Endothelial cell of umbilical vein (primary cell): ENCODE measurements around the gene CERS6. TPM values are rescaled to one million over a fixed set of nuclear protein-coding genes. Genes with fewer than 3 reads are reported as not detected.

Experiments used
- BruUV-seq: library from RNA; stranded (reverse); fragments of 400-500 nt; replicated peaks from 2 replicates; lab custom pipeline; 2021; lab: Mats Ljungman, UMichigan
- CTCF ChIA-PET: fragments of 300-600, 350-600 bp; sonication (Branson Sonifier 250); formaldehyde crosslinking; loops from one replicate; lab custom pipeline; 2021; ENCODE audit warnings: antibody characterized with exemption, inconsistent platforms; lab: Charles Lee
- POLR2A ChIA-PET: fragments of 300-600, 350-600 bp; sonication (Branson Sonifier 250); formaldehyde crosslinking; loops from one replicate; lab custom pipeline; 2021; ENCODE audit warnings: antibody characterized with exemption, inconsistent platforms; lab: Charles Lee
- DNase-seq: peaks from one replicate; pipeline ENCODE4 v3.0.0-alpha.2; 2011; ENCODE audit warnings: low read depth, low spot score
- FAIRE-seq: peaks from 2 replicates; lab custom pipeline; 2011; peaks lifted over from hg19 to GRCh38; lab: Jason Lieb, UNC
- H2AFZ ChIP-seq: 2 replicates; pipeline ENCODE4 v1.6.0; 2012; ENCODE audit warnings: low read depth, low read length, control low read depth, inconsistent platforms
- H3K27ac ChIP-seq: 2 replicates; pipeline ENCODE4 v1.5.1; 2011; ENCODE audit warnings: low read depth, mild to moderate bottlenecking, control low read depth, low read length, moderate library complexity; ENCODE audit not compliant: insufficient read depth
- H3K27me3 ChIP-seq, 2 experiments: 2 replicates each; pipeline versions ENCODE4 v1.6.0 to v1.6.1; 2011; ENCODE audit warnings: low read length in 2 of 2, mixed read lengths in 1 of 2; ENCODE audit not compliant: control insufficient read depth in 2 of 2, insufficient read depth in 2 of 2
- H3K36me3 ChIP-seq, 2 experiments: 2 replicates in 1 of 2; 3 replicates in 1 of 2; pipeline ENCODE4 v1.5.1; 2011; ENCODE audit warnings: low read length in 2 of 2, mild to moderate bottlenecking in 1 of 2, moderate library complexity in 1 of 2; ENCODE audit not compliant: control insufficient read depth in 2 of 2, insufficient read depth in 2 of 2; ENCODE audit errors: extremely low read depth in 1 of 2
- H3K4me1 ChIP-seq: 3 replicates; pipeline ENCODE4 v1.5.1; 2011; ENCODE audit warnings: mild to moderate bottlenecking, low read length; ENCODE audit not compliant: control insufficient read depth, insufficient read depth; ENCODE audit errors: extremely low read depth
- H3K4me2 ChIP-seq: 2 replicates; pipeline ENCODE4 v1.6.1; 2011; ENCODE audit warnings: low read length, control low read depth, mixed read lengths; ENCODE audit not compliant: insufficient read depth
- H3K4me3 ChIP-seq, 3 experiments: fragments of 200-600 bp in 1 of 3; sonication (generic), shearing (Covaris generic) in 1 of 3; replicated peaks in 1 of 3; 2 replicates each; pipeline ENCODE4 v1.5.1; 2011 to 2016; ENCODE audit warnings: control low read depth in 3 of 3, low read length in 3 of 3, mild to moderate bottlenecking in 2 of 3, inconsistent platforms in 1 of 3, low read depth in 1 of 3, moderate library complexity in 1 of 3; ENCODE audit not compliant: insufficient read depth in 1 of 3
- H3K79me2 ChIP-seq: 2 replicates; pipeline ENCODE4 v1.6.0; 2012; ENCODE audit warnings: low read length, inconsistent platforms; ENCODE audit not compliant: control insufficient read depth, insufficient read depth
- H3K9ac ChIP-seq: replicated peaks from 2 replicates; pipeline ENCODE3; 2011; ENCODE audit warnings: low read length, control low read depth; ENCODE audit not compliant: insufficient read depth; ENCODE audit errors: extremely low read depth
- H3K9me1 ChIP-seq: replicated peaks from 3 replicates; pipeline ENCODE4 v1.6.0; 2011; ENCODE audit warnings: mild to moderate bottlenecking, low read length; ENCODE audit not compliant: control insufficient read depth, insufficient read depth; ENCODE audit errors: extremely low read depth
- H3K9me3 ChIP-seq: replicated peaks from 2 replicates; pipeline ENCODE4 v1.5.1; 2012; ENCODE audit warnings: low read length, inconsistent platforms; ENCODE audit not compliant: control insufficient read depth, insufficient read depth
- H4K20me1 ChIP-seq: replicated peaks from 2 replicates; pipeline ENCODE3; 2011; ENCODE audit warnings: mild to moderate bottlenecking, low read length; ENCODE audit not compliant: control insufficient read depth, insufficient read depth; ENCODE audit errors: extremely low read depth
- EZH2 ChIP-seq: IDR thresholded peaks from 2 replicates; pipeline ENCODE4 v1.6.1; 2012; ENCODE audit warnings: borderline replicate concordance, low read depth, mild to moderate bottlenecking, moderate library complexity, low read length, inconsistent platforms; ENCODE audit not compliant: severe bottlenecking
- FOS ChIP-seq: IDR thresholded peaks from 2 replicates; pipeline ENCODE4 v1.6.1; 2011; ENCODE audit warnings: mild to moderate bottlenecking, low read length, moderate library complexity, borderline replicate concordance; ENCODE audit not compliant: insufficient read depth
- GATA2 ChIP-seq: IDR thresholded peaks from 2 replicates; pipeline ENCODE4 v1.7.0; 2011; ENCODE audit warnings: low read depth, mild to moderate bottlenecking, moderate library complexity, mixed read lengths, low read length; ENCODE audit not compliant: insufficient read length, insufficient read depth
- JUN ChIP-seq: IDR thresholded peaks from 2 replicates; pipeline ENCODE4 v1.6.1; 2011; ENCODE audit warnings: borderline replicate concordance, low read depth; ENCODE audit not compliant: insufficient read length, insufficient read depth
- MYC ChIP-seq: IDR thresholded peaks from one replicate; pipeline ENCODE4 v1.6.1; 2011; ENCODE audit warnings: mild to moderate bottlenecking, low read depth, low read length
- POLR2A ChIP-seq: IDR thresholded peaks from 2 replicates; pipeline ENCODE4 v1.6.1; 2012; ENCODE audit warnings: low read depth, mild to moderate bottlenecking, control low read depth, low read length
- POLR2AphosphoS5 ChIP-seq: IDR thresholded peaks from 2 replicates; pipeline ENCODE4 v1.6.1; 2012; ENCODE audit warnings: low read depth, mild to moderate bottlenecking, control low read depth, low read length, moderate library complexity; ENCODE audit not compliant: insufficient read depth
- dilution Hi-C: fragments of 300-500 bp; cut with MboI; formaldehyde crosslinking; loops from one replicate; pipeline ENCODE4 v1.15.0; 2019; ENCODE audit warnings: low sequenced_read_pairs; ENCODE audit not compliant: extremely low pct_ligation_motif_present
- intact Hi-C: fragments of 100-400 bp; cut with micrococcal nuclease; formaldehyde crosslinking; loops from one replicate; pipeline ENCODE4 v1.10.0; 2022
- polyA plus RNA-seq, 4 experiments: library from polyadenylated mRNA; depleted of rRNA in 3 of 4; stranded (reverse) in 3 of 4; unstranded in 1 of 4; fragments of >200 nt; gene quantifications; 2 replicates each; pipeline versions ENCODE4 v1.2.1 to v1.2.3, GENCODE V29; 2011 to 2012; ENCODE audit warnings: missing spikeins in 1 of 4
- total RNA-seq: library from RNA; stranded (reverse); gene quantifications from 2 replicates; pipeline ENCODE4 v1.2.3, GENCODE V29; 2021
- TF ChIP-seq, protein P1 (sequence below), 2 donors: IDR thresholded peaks; 1 replicate in 1 of 2; 2 replicates in 1 of 2; pipeline ENCODE4 v1.5.1; 2011; ENCODE audit warnings: low read length in 2 of 2, mild to moderate bottlenecking in 2 of 2, moderate library complexity in 2 of 2, control low read depth in 1 of 2, inconsistent platforms in 1 of 2, low read depth in 1 of 2; ENCODE audit not compliant: insufficient read depth in 1 of 2; ENCODE audit errors: extremely low read depth in 1 of 2
- TF ChIP-seq, protein P2 (sequence below): IDR thresholded peaks from 2 replicates; pipeline ENCODE4 v1.6.1; 2011; ENCODE audit not compliant: insufficient read depth, insufficient read length

CERS6 gene
- total and polyA plus RNA-seq, 2 donors (not counting 3 experiments of a cell fraction or from before 2014, with no cell fraction given) = 2.7 to 11.7 TPM

DNA sequence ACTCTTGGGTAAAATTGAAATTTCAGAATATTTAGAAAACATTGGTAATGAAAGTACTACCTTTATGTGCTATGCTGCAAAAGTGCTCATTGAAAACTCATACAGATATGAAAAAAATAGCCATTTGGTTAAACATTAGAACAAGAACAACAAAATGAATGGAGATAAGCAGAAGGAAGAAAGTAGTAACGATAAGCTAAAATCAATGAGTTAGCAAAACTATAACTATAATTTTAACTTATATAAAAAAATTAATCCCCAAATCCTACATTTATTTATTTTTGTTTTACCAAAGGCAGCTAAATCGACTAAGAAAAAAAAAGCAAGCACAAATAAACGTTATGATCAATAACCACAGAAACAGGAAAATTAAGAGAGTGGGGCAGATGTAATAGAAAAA lies 99.2 kb downstream of the CERS6 start:
- CTCF ChIA-PET = no interaction called here

More for the DNA sequence above, 99.2 kb downstream of the CERS6 start:
- dilution Hi-C loops = no loop called here
- no peaks in the 10 kb centered on the region for H3K36me3 ChIP-seq
- H3K4me3 ChIP-seq = no peak overlapping the region
- H2AFZ ChIP-seq = no peak overlapping the region
- H3K79me2 ChIP-seq = no peaks in the 10 kb centered on the region
- H3K9ac ChIP-seq = no peak overlapping the region
- BruUV-seq = no TSS peak
- no peaks in the 10 kb centered on the region for H3K4me1 ChIP-seq
- no peak overlapping the region for H3K4me2 ChIP-seq
- no peak for DNase-seq
- no peaks in the 10 kb centered on the region for H4K20me1 ChIP-seq
- intact Hi-C loops = no loop called here
- no peaks in the 10 kb centered on the region for H3K9me3 ChIP-seq
- TF ChIP-seq MYC = no peak
- no peak for TF ChIP-seq EZH2
- TF ChIP-seq GATA2 = no peak
- TF ChIP-seq, protein P1, sequence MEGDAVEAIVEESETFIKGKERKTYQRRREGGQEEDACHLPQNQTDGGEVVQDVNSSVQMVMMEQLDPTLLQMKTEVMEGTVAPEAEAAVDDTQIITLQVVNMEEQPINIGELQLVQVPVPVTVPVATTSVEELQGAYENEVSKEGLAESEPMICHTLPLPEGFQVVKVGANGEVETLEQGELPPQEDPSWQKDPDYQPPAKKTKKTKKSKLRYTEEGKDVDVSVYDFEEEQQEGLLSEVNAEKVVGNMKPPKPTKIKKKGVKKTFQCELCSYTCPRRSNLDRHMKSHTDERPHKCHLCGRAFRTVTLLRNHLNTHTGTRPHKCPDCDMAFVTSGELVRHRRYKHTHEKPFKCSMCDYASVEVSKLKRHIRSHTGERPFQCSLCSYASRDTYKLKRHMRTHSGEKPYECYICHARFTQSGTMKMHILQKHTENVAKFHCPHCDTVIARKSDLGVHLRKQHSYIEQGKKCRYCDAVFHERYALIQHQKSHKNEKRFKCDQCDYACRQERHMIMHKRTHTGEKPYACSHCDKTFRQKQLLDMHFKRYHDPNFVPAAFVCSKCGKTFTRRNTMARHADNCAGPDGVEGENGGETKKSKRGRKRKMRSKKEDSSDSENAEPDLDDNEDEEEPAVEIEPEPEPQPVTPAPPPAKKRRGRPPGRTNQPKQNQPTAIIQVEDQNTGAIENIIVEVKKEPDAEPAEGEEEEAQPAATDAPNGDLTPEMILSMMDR (IDR thresholded peaks at IDR 0.05; ENCODE audit: extremely low read depth in 1 of 2, insufficient read depth in 1 of 2, low read depth in 1 of 2, low read length in 2 of 2) = no peak
- TF ChIP-seq POLR2AphosphoS5 = no peak
- TF ChIP-seq FOS = no peak
- TF ChIP-seq POLR2A = no peak
- TF ChIP-seq, protein P2, sequence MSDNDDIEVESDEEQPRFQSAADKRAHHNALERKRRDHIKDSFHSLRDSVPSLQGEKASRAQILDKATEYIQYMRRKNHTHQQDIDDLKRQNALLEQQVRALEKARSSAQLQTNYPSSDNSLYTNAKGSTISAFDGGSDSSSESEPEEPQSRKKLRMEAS = no peak
- TF ChIP-seq JUN = no peak
- POLR2A ChIA-PET = no interaction called here
- no peak for FAIRE-seq
- no peaks in the 10 kb centered on the region for H3K9me1 ChIP-seq
- H3K27me3 ChIP-seq = no peaks in the 10 kb centered on the region
- H3K27ac ChIP-seq = no peak overlapping the region
